ENCODE measurements around the gene BCAP31.

Gene BCAP31

DNA sequence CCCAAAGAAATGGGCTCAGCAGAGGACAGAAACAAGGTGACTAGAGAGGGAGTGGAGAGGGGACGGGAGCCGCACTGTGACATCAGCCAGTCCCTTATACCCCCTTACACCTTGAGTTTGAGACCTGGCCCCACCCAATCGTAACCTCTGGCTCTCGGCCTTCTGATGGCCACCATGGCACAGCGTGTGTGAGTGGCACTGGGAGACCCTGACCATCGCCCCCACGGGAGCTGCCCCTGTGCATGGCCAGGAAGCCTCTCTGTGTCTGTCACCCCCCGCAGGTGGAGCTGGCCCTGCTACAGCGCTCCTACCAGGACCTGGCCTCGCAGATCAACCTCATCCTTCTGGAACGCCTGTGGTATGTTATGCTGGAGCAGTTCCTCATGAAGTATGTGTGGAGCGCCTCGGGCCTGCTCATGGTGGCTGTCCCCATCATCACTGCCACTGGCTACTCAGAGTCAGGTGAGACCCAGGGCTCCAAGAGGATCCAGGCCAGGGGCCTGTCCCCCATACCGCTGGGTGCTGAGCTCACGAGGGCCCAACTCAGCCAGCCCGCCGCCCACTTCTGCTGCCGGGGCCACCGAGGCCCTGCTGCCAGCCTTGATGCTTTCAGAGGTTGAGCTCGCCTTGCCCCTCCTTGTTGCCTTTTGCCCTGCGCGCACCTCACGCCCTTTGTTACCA lies 4.9 kb upstream of the BCAP31 start:
- H3K4me3 ChIP-seq (ENCODE audit: low read depth, low read length), result no peak overlapping the region
- TF ChIP-seq, protein P1, sequence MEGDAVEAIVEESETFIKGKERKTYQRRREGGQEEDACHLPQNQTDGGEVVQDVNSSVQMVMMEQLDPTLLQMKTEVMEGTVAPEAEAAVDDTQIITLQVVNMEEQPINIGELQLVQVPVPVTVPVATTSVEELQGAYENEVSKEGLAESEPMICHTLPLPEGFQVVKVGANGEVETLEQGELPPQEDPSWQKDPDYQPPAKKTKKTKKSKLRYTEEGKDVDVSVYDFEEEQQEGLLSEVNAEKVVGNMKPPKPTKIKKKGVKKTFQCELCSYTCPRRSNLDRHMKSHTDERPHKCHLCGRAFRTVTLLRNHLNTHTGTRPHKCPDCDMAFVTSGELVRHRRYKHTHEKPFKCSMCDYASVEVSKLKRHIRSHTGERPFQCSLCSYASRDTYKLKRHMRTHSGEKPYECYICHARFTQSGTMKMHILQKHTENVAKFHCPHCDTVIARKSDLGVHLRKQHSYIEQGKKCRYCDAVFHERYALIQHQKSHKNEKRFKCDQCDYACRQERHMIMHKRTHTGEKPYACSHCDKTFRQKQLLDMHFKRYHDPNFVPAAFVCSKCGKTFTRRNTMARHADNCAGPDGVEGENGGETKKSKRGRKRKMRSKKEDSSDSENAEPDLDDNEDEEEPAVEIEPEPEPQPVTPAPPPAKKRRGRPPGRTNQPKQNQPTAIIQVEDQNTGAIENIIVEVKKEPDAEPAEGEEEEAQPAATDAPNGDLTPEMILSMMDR (conservative IDR thresholded peaks at IDR 0.05; ENCODE audit: low read depth, low read length), result no peak
- no peak for DNase-seq (ENCODE audit: low read depth)

- H3K4me3 ChIP-seq (ENCODE audit: low read depth, low read length), result no peak overlapping the region
- TF ChIP-seq, protein P1 (conservative IDR thresholded peaks at IDR 0.05; ENCODE audit: low read depth, low read length), result no peak
- DNase-seq (ENCODE audit: low read depth), result no peak
Observed at GRCh38 chrX:153728095-153728494, 3.9 kb upstream of the BCAP31 start.

- H3K4me3 ChIP-seq (ENCODE audit: low read depth, low read length), result no peak overlapping the region
- peak; percentile 9 for DNase-seq (ENCODE audit: low read depth)
- TF ChIP-seq, protein P1 (conservative IDR thresholded peaks at IDR 0.05; ENCODE audit: low read depth, low read length), result no peak
Observed at GRCh38 chrX:153727123-153727931, 3.1 kb upstream of the BCAP31 start.

- peak; percentile 47 for DNase-seq (ENCODE audit: low read depth)
- TF ChIP-seq, protein P1 (conservative IDR thresholded peaks at IDR 0.05; ENCODE audit: low read depth, low read length), result no peak
- peak overlapping the region; percentile 14 for H3K4me3 ChIP-seq (ENCODE audit: low read depth, low read length)
Observed at GRCh38 chrX:153726286-153727122, 2.3 kb upstream of the BCAP31 start.

GRCh38 chrX:153725832-153726285 lies 1.7 kb upstream of the BCAP31 start:
- no peak overlapping the region for H3K4me3 ChIP-seq (ENCODE audit: low read depth, low read length)
- TF ChIP-seq, protein P1 (conservative IDR thresholded peaks at IDR 0.05; ENCODE audit: low read depth, low read length), result no peak
- DNase-seq (ENCODE audit: low read depth), result no peak

DNA sequence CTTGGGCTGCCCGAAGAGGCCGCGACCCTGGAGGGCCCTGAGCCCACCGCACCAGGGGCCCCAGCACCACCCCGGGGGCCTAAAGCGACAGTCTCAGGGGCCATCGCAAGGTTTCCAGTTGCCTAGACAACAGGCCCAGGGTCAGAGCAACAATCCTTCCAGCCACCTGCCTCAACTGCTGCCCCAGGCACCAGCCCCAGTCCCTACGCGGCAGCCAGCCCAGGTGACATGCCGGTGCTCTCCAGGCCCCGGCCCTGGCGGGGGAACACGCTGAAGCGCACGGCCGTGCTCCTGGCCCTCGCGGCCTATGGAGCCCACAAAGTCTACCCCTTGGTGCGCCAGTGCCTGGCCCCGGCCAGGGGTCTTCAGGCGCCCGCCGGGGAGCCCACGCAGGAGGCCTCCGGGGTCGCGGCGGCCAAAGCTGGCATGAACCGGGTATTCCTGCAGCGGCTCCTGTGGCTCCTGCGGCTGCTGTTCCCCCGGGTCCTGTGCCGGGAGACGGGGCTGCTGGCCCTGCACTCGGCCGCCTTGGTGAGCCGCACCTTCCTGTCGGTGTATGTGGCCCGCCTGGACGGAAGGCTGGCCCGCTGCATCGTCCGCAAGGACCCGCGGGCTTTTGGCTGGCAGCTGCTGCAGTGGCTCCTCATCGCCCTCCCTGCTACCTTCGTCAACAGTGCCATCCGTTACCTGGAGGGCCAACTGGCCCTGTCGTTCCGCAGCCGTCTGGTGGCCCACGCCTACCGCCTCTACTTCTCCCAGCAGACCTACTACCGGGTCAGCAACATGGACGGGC lies 1.0 kb upstream of the BCAP31 start:
- TF ChIP-seq, protein P1 (conservative IDR thresholded peaks at IDR 0.05; ENCODE audit: low read depth, low read length), result no peak
- H3K4me3 ChIP-seq (ENCODE audit: low read depth, low read length), result peak overlapping the region; percentile 51
- DNase-seq (ENCODE audit: low read depth), result no peak

Data from choroid plexus epithelial cell (primary cell).